Limb (tissue), 2 donors: ENCODE results near the gene MITD1.
"Not testable (repeated sequence)": the region's sequence is repeated elsewhere in the genome, so short reads cannot be mapped to it uniquely, and the experiment has no call there.

Experiments used
- DNase-seq, 2 donors: peaks; one replicate each; pipeline ENCODE4 v3.0.0-alpha.2; 2016; ENCODE audit errors: extremely low spot score in 2 of 2

The MITD1 gene

GRCh38 chr2:99180755-99181623, at the start of gene MITD1, which contains the start of gene MRPL30:
TSS of gene MITD1 (minus strand) at chr2:99181058. CDS start at chr2:99180981, 77 bp downstream.
TSS of gene MRPL30 (plus strand) at chr2:99181184. CDS start at chr2:99186204, 5,020 bp downstream.
- peak; percentile 95 to 96 for DNase-seq

GRCh38 chr2:99217929-99218501, 37.2 kb upstream of the MITD1 start:
- no peak for DNase-seq

GRCh38 chr2:99216096-99216495, 35.2 kb upstream of the MITD1 start:
- DNase-seq: no peak

GRCh38 chr2:99205491-99205890, 24.6 kb upstream of the MITD1 start:
- DNase-seq: no peak

- no peak for DNase-seq
Observed at GRCh38 chr2:99201959-99202678, 21.3 kb upstream of the MITD1 start.

GRCh38 chr2:99200076-99200800, 19.4 kb upstream of the MITD1 start:
- no peak for DNase-seq

GRCh38 chr2:99198103-99198841, 17.4 kb upstream of the MITD1 start:
- DNase-seq: no peak

GRCh38 chr2:99192364-99192763, 11.5 kb upstream of the MITD1 start:
- not testable (repeated sequence) for DNase-seq

GRCh38 chr2:99190548-99190947, 9.7 kb upstream of the MITD1 start:
- DNase-seq: no peak

- DNase-seq: no peak
Observed at GRCh38 chr2:99188357-99188756, 7.5 kb upstream of the MITD1 start.

GRCh38 chr2:99187011-99187410, 6.2 kb upstream of the MITD1 start:
- DNase-seq: no peak

GRCh38 chr2:99184811-99185210, 4.0 kb upstream of the MITD1 start:
- no peak for DNase-seq

GRCh38 chr2:99183025-99183424, 2.2 kb upstream of the MITD1 start:
- no peak for DNase-seq

- no peak for DNase-seq
Observed at GRCh38 chr2:99181624-99182000, 754 bp upstream of the MITD1 start.

GRCh38 chr2:99171377-99172140, 9.3 kb downstream of the MITD1 start:
- DNase-seq: no peak

- no peak for DNase-seq
Observed at GRCh38 chr2:99169534-99169933, 11.3 kb downstream of the MITD1 start.

GRCh38 chr2:99166218-99166617, 14.6 kb downstream of the MITD1 start:
- no peak for DNase-seq

- DNase-seq: no peak
Observed at GRCh38 chr2:99159594-99159993, 21.3 kb downstream of the MITD1 start.

- no peak for DNase-seq
Observed at GRCh38 chr2:99158599-99158998, 22.3 kb downstream of the MITD1 start.

GRCh38 chr2:99156891-99157290, 24.0 kb downstream of the MITD1 start:
- no peak for DNase-seq
